Stimulated activated naive CD8-positive, alpha-beta T cell treated with anti-CD3 and anti-CD28 coated beads, Interleukin-15, Interleukin-2, amounts not matched to agents 100 ng/mL and 50 ng/mL, for 24 hours (primary cell): ENCODE measurements around the gene PRDM11.

ENCODE experiments used
- H3K27ac Mint-ChIP-seq: one replicate; pipeline ENCODE4 v1.8.0; 2021; ENCODE audit warnings: mild to moderate bottlenecking, mixed read lengths
- H3K27me3 Mint-ChIP-seq: one replicate; pipeline ENCODE4 v1.8.0; 2021; ENCODE audit warnings: mixed read lengths
- H3K36me3 Mint-ChIP-seq: one replicate; pipeline ENCODE4 v1.8.0; 2021; ENCODE audit warnings: low read depth, mixed read lengths
- H3K4me1 Mint-ChIP-seq: one replicate; pipeline ENCODE4 v1.8.0; 2021; ENCODE audit warnings: low read depth, mixed read lengths
- H3K4me3 Mint-ChIP-seq: one replicate; pipeline ENCODE4 v1.8.0; 2021; ENCODE audit warnings: mild to moderate bottlenecking, mixed read lengths
- H3K9me3 Mint-ChIP-seq: one replicate; pipeline ENCODE4 v1.8.0; 2021; ENCODE audit warnings: mixed read lengths

The PRDM11 gene

GRCh38 chr11:45146072-45147016 is at the start of gene PRDM11:
Gene PRDM11 (plus strand): TSS chr11:45146639. CDS start chr11:45181767, 35,128 bp downstream.
- Mint-ChIP-seq H3K27me3 (peaks cover 20% of the 10 kb centered on the region), H3K27ac (peak within 1 kb of the TSS; percentile 88), H3K9me3 (no peaks in the 10 kb centered on the region), H3K36me3 (no peaks in the 10 kb centered on the region), H3K4me1 (peaks cover 28% of the 10 kb centered on the region), H3K4me3 (peak within 1 kb of the TSS; percentile 84)

GRCh38 chr11:45097721-45098493 is 48.5 kb upstream of the PRDM11 start:
- Mint-ChIP-seq H3K27me3 (peaks cover 3% of the 10 kb centered on the region), H3K27ac (no peak overlapping the region), H3K4me3 (no peak overlapping the region), H3K9me3 (no peaks in the 10 kb centered on the region), H3K36me3 (no peaks in the 10 kb centered on the region), H3K4me1 (peaks cover 28% of the 10 kb centered on the region)

- Mint-ChIP-seq H3K27me3 (peaks cover 3% of the 10 kb centered on the region), H3K9me3 (no peaks in the 10 kb centered on the region), H3K27ac (no peak overlapping the region), H3K4me3 (no peak overlapping the region), H3K36me3 (no peaks in the 10 kb centered on the region), H3K4me1 (peaks cover 23% of the 10 kb centered on the region)
These were observed 47.5 kb upstream of the PRDM11 start for GRCh38 chr11:45098929-45099328.

GRCh38 chr11:45100339-45100738 is 46.1 kb upstream of the PRDM11 start:
- H3K36me3 Mint-ChIP-seq = no peaks in the 10 kb centered on the region
- peaks cover 3% of the 10 kb centered on the region for H3K27me3 Mint-ChIP-seq
- H3K9me3 Mint-ChIP-seq = no peaks in the 10 kb centered on the region
- no peak overlapping the region for H3K27ac Mint-ChIP-seq
- no peak overlapping the region for H3K4me3 Mint-ChIP-seq
- peaks cover 21% of the 10 kb centered on the region for H3K4me1 Mint-ChIP-seq

GRCh38 chr11:45102361-45102809 is 44.1 kb upstream of the PRDM11 start:
- no peaks in the 10 kb centered on the region for H3K27me3 Mint-ChIP-seq
- H3K4me1 Mint-ChIP-seq = peaks cover 21% of the 10 kb centered on the region
- no peaks in the 10 kb centered on the region for H3K9me3 Mint-ChIP-seq
- no peaks in the 10 kb centered on the region for H3K36me3 Mint-ChIP-seq
- no peak overlapping the region for H3K4me3 Mint-ChIP-seq
- no peak overlapping the region for H3K27ac Mint-ChIP-seq

- no peaks in the 10 kb centered on the region for H3K9me3 Mint-ChIP-seq
- H3K36me3 Mint-ChIP-seq = no peaks in the 10 kb centered on the region
- H3K27me3 Mint-ChIP-seq = no peaks in the 10 kb centered on the region
- peaks cover 21% of the 10 kb centered on the region for H3K4me1 Mint-ChIP-seq
- H3K27ac Mint-ChIP-seq = peak overlapping the region; percentile 50
- H3K4me3 Mint-ChIP-seq = peak overlapping the region; percentile 57
These were observed 43.4 kb upstream of the PRDM11 start for GRCh38 chr11:45102810-45103621.

- no peak overlapping the region for H3K4me3 Mint-ChIP-seq
- H3K27me3 Mint-ChIP-seq = peaks cover 1% of the 10 kb centered on the region
- no peak overlapping the region for H3K27ac Mint-ChIP-seq
- no peaks in the 10 kb centered on the region for H3K36me3 Mint-ChIP-seq
- H3K9me3 Mint-ChIP-seq = no peaks in the 10 kb centered on the region
- peaks cover 21% of the 10 kb centered on the region for H3K4me1 Mint-ChIP-seq
These were observed 42.2 kb upstream of the PRDM11 start for GRCh38 chr11:45104006-45104789.

- Mint-ChIP-seq H3K4me1 (peaks cover 21% of the 10 kb centered on the region), H3K36me3 (no peaks in the 10 kb centered on the region), H3K27me3 (peaks cover 3% of the 10 kb centered on the region), H3K9me3 (no peaks in the 10 kb centered on the region), H3K27ac (no peak overlapping the region), H3K4me3 (no peak overlapping the region)
These were observed 41.7 kb upstream of the PRDM11 start for GRCh38 chr11:45104790-45105084.

- Mint-ChIP-seq H3K4me1 (peaks cover 18% of the 10 kb centered on the region), H3K27me3 (peaks cover 7% of the 10 kb centered on the region), H3K4me3 (no peak overlapping the region), H3K9me3 (no peaks in the 10 kb centered on the region), H3K36me3 (no peaks in the 10 kb centered on the region), H3K27ac (no peak overlapping the region)
These were observed 41.0 kb upstream of the PRDM11 start for GRCh38 chr11:45105233-45105983.

GRCh38 chr11:45105984-45106375 is 40.5 kb upstream of the PRDM11 start:
- Mint-ChIP-seq H3K4me1 (peaks cover 14% of the 10 kb centered on the region), H3K27me3 (peaks cover 12% of the 10 kb centered on the region)

GRCh38 chr11:45106440-45106839 is 40.0 kb upstream of the PRDM11 start:
- peaks cover 14% of the 10 kb centered on the region for H3K4me1 Mint-ChIP-seq
- no peaks in the 10 kb centered on the region for H3K36me3 Mint-ChIP-seq
- no peak overlapping the region for H3K27ac Mint-ChIP-seq
- no peaks in the 10 kb centered on the region for H3K9me3 Mint-ChIP-seq
- H3K4me3 Mint-ChIP-seq = no peak overlapping the region
- peaks cover 15% of the 10 kb centered on the region for H3K27me3 Mint-ChIP-seq

More at GRCh38 chr11:45105984-45106375, 40.5 kb upstream of the PRDM11 start:
- Mint-ChIP-seq H3K36me3 (no peaks in the 10 kb centered on the region), H3K4me3 (no peak overlapping the region), H3K27ac (no peak overlapping the region), H3K9me3 (no peaks in the 10 kb centered on the region)

- Mint-ChIP-seq H3K27me3 (peaks cover 18% of the 10 kb centered on the region), H3K4me3 (no peak overlapping the region), H3K9me3 (no peaks in the 10 kb centered on the region), H3K36me3 (no peaks in the 10 kb centered on the region), H3K4me1 (peaks cover 13% of the 10 kb centered on the region), H3K27ac (no peak overlapping the region)
These were observed 39.4 kb upstream of the PRDM11 start for GRCh38 chr11:45107029-45107428.
